HepG2 (cell line): ENCODE data around the gene TOX2. TPM values are rescaled to one million over a fixed set of nuclear protein-coding genes. Genes with fewer than 3 reads are reported as not detected.

Experiments
- ATAC-seq: fragments of 200-7000 bp; cut with Tn5 transposase; 3 replicates; pipeline ENCODE4 v1.9.1; 2020; ENCODE audit warnings: mild to moderate bottlenecking, moderate library complexity
- BruUV-seq: library from RNA; stranded (reverse); fragments of 400-500 nt; replicated peaks from 2 replicates; lab custom pipeline; 2021; lab: Mats Ljungman, UMichigan
- CTCF ChIA-PET: fragments of 300-600 bp; formaldehyde crosslinking; extraction: SDS; loops from one replicate; lab custom pipeline; 2021; ENCODE audit warnings: low total read pairs, inconsistent platforms, low intra/inter-chr PET ratio; lab: Yijun Ruan, JAX
- POLR2A ChIA-PET: fragments of 350-600 bp; sonication (Branson Sonifier 250); formaldehyde crosslinking; loops from one replicate; lab custom pipeline; 2020; ENCODE audit warnings: antibody characterized with exemption, inconsistent platforms; lab: Yijun Ruan, JAX
- DNase-seq: peaks from one replicate; pipeline ENCODE4 v3.0.0-alpha.2; 2015; ENCODE audit warnings: low spot score
- FAIRE-seq: peaks from 3 replicates; lab custom pipeline; 2011; peaks lifted over from hg19 to GRCh38; lab: Jason Lieb, UNC
- H2AFZ ChIP-seq: one replicate; pipeline ENCODE4 v1.6.1; 2011; ENCODE audit warnings: low read length, inconsistent platforms
- H3K27ac ChIP-seq: fragments of 300-600 bp; 3 replicates; pipeline ENCODE4 v1.8.0; 2011; ENCODE audit warnings: mixed run types, mild to moderate bottlenecking, mixed read lengths, low read length, inconsistent platforms; ENCODE audit not compliant: insufficient read depth; ENCODE audit errors: extremely low read length
- H3K27me3 ChIP-seq, 2 experiments: fragments of 200-600 bp in 1 of 2; 2 replicates in 1 of 2; 3 replicates in 1 of 2; pipeline versions ENCODE4 v1.6.0 to v1.8.0; 2011; ENCODE audit warnings: low read length in 2 of 2, mild to moderate bottlenecking in 2 of 2, moderate library complexity in 2 of 2, inconsistent platforms in 1 of 2; ENCODE audit not compliant: insufficient read depth in 2 of 2, control insufficient read depth in 1 of 2
- H3K36me3 ChIP-seq, 2 experiments: fragments of 200-600 bp in 1 of 2; replicated peaks in 1 of 2; 2 replicates in 1 of 2; 3 replicates in 1 of 2; pipeline versions ENCODE4 v1.5.1 to v1.8.0; 2011; ENCODE audit warnings: low read length in 2 of 2, inconsistent platforms in 1 of 2; ENCODE audit not compliant: insufficient read depth in 2 of 2, control insufficient read depth in 1 of 2
- H3K4me1 ChIP-seq: 2 replicates; pipeline ENCODE4 v1.5.1; 2012; ENCODE audit warnings: low read length, inconsistent platforms; ENCODE audit not compliant: insufficient read depth
- H3K4me2 ChIP-seq: 2 replicates; pipeline ENCODE4 v1.6.0; 2011; ENCODE audit warnings: low read depth, low read length, inconsistent platforms
- H3K4me3 ChIP-seq, 3 experiments: fragments of 200-600 bp in 1 of 3; sonication (generic), shearing (Covaris generic) in 1 of 3; replicated peaks in 1 of 3; 2 replicates each; pipeline ENCODE4 v1.5.1; 2011 to 2016; ENCODE audit warnings: low read length in 3 of 3, inconsistent platforms in 2 of 3, low read depth in 2 of 3, mild to moderate bottlenecking in 2 of 3, control low read depth in 1 of 3, mixed read lengths in 1 of 3; ENCODE audit not compliant: insufficient read depth in 1 of 3
- H3K79me2 ChIP-seq: one replicate; pipeline ENCODE4 v1.6.1; 2011; ENCODE audit warnings: low read length, inconsistent platforms; ENCODE audit not compliant: insufficient read depth
- H3K9ac ChIP-seq: 2 replicates; pipeline ENCODE4 v1.6.0; 2011; ENCODE audit warnings: mild to moderate bottlenecking, low read depth, low read length, inconsistent platforms; ENCODE audit not compliant: insufficient read depth
- H3K9me3 ChIP-seq: 2 replicates; pipeline ENCODE4 v1.5.1; 2012; ENCODE audit warnings: mild to moderate bottlenecking, low read length
- H4K20me1 ChIP-seq: 2 replicates; pipeline ENCODE4 v1.6.0; 2011; ENCODE audit warnings: inconsistent platforms, mild to moderate bottlenecking, low read length, moderate library complexity; ENCODE audit not compliant: insufficient read depth
- MAFK ChIP-seq, 2 experiments: IDR thresholded peaks in 1 of 2; conservative IDR thresholded peaks in 1 of 2; 2 replicates each; pipeline ENCODE4 v1.6.1; 2011; ENCODE audit warnings: improper control_type of control experiment in 2 of 2, low read length in 2 of 2
- NFIB ChIP-seq: sonication (generic); formaldehyde crosslinking; IDR thresholded peaks from 2 replicates; pipeline ENCODE4 v1.9.0; 2021; ENCODE audit warnings: missing genetic modification reagents, mild to moderate bottlenecking, borderline replicate concordance
- RBM22 ChIP-seq: fragments of 200-400 bp; formaldehyde crosslinking; optimal IDR thresholded peaks from 2 replicates; pipeline ENCODE3; 2017; ENCODE audit warnings: mild to moderate bottlenecking, low read length, moderate library complexity
- ZNF124 ChIP-seq: sonication (generic); formaldehyde crosslinking; IDR thresholded peaks from 2 replicates; pipeline ENCODE4 v1.4.0; 2020; ENCODE audit warnings: missing genetic modification reagents
- ZNF703 ChIP-seq: sonication (generic); formaldehyde crosslinking; IDR thresholded peaks from 2 replicates; pipeline ENCODE4 v1.5.1; 2020; ENCODE audit warnings: missing genetic modification reagents, mild to moderate bottlenecking, moderate library complexity, borderline replicate concordance
- ZNF713 ChIP-seq: sonication (generic); formaldehyde crosslinking; IDR thresholded peaks from 2 replicates; pipeline ENCODE4 v1.4.0; 2020; ENCODE audit warnings: mild to moderate bottlenecking, missing genetic modification reagents
- ZNF781 ChIP-seq: sonication (generic); formaldehyde crosslinking; IDR thresholded peaks from 2 replicates; pipeline ENCODE4 v1.5.1; 2020; ENCODE audit warnings: borderline replicate concordance, mild to moderate bottlenecking, missing genetic modification reagents; ENCODE audit errors: not compliant biosample characterization
- ZNF782 ChIP-seq: sonication (generic); formaldehyde crosslinking; IDR thresholded peaks from 2 replicates; pipeline ENCODE4 v1.4.0; 2020; ENCODE audit warnings: missing genetic modification reagents, mild to moderate bottlenecking, borderline replicate concordance
- WGBS: methylation state at CpG from one replicate; pipeline ENCODE4 v1.1.6; 2017; ENCODE audit warnings: low lambda C conversion rate; 5-methylcytosine and 5-hydroxymethylcytosine counted together
- in situ Hi-C: cut with HindIII; loops from 2 replicates; pipeline ENCODE4 v1.10.0; 2017; ENCODE audit warnings: low pct_unique_long_range_greater_than_20kb; ENCODE audit not compliant: extremely low pct_ligation_motif_present
- intact Hi-C: fragments of 100-400 bp; cut with micrococcal nuclease; formaldehyde crosslinking; loops from one replicate; pipeline ENCODE4 v1.10.0; 2022; ENCODE audit not compliant: unreplicated experiment
- polyA plus RNA-seq, 8 experiments: library from polyadenylated mRNA; depleted of rRNA in 3 of 8; stranded (reverse) in 7 of 8; unstranded in 1 of 8; fragments of >200 nt; fragmentation: Illumina TruSeq in 4 of 8; extraction: Trizol in 4 of 8; gene quantifications; 2 replicates each; pipeline versions ENCODE4 v1.2.1 to v1.2.3, GENCODE V29; 2011 to 2016; ENCODE audit warnings: low read depth in 4 of 8, missing spikeins in 1 of 8, mixed read lengths in 1 of 8; ENCODE audit not compliant: insufficient read depth in 1 of 8
- total RNA-seq, 5 experiments: library from RNA; depleted of rRNA; stranded (reverse); fragments of >200 nt; fragmentation: Illumina TruSeq; extraction: Trizol; gene quantifications; 2 replicates each; pipeline ENCODE4 v1.2.3, GENCODE V29; 2016; ENCODE audit warnings: low read depth in 1 of 5
- TF ChIP-seq, protein P1 (sequence below): sonication (generic); formaldehyde crosslinking; IDR thresholded peaks from 2 replicates; pipeline ENCODE4 v1.8.1; 2023; ENCODE audit warnings: mild to moderate bottlenecking, missing genetic modification reagents
- TF ChIP-seq, protein P2 (sequence below): IDR thresholded peaks from 2 replicates; pipeline ENCODE4 v1.6.1; 2016; ENCODE audit warnings: mild to moderate bottlenecking, missing biosample characterization, missing genetic modification reagents
- TF ChIP-seq, protein P3 (sequence below): sonication (generic); formaldehyde crosslinking; IDR thresholded peaks from 2 replicates; pipeline ENCODE4; 2020; ENCODE audit warnings: missing genetic modification reagents, mild to moderate bottlenecking, borderline replicate concordance
- TF ChIP-seq, protein P4 (sequence below): sonication (generic); formaldehyde crosslinking; IDR thresholded peaks from 2 replicates; pipeline ENCODE4 v1.5.1; 2020; ENCODE audit warnings: missing genetic modification reagents, mild to moderate bottlenecking, borderline replicate concordance

Gene TOX2
- total and polyA plus RNA-seq, 2 of the 13 experiments (the other 11 are each of a cell fraction or from before 2014, with no cell fraction given): not detected

DNA sequence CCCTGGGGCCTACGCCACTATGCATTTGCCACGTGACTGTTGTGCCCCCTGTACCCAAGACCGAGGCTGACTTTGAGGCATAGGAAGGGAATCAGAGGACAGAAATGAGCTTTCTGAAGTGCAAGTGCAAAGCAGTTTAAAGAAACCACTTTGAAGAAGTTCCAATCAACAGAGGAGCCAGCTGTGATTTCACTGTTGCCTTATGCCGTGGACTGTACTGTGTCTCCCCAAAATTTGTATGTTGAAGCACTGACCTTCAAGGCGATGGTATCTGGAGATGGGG lies 161.2 kb downstream of the TOX2 start (continued):
- TF ChIP-seq, protein P1, sequence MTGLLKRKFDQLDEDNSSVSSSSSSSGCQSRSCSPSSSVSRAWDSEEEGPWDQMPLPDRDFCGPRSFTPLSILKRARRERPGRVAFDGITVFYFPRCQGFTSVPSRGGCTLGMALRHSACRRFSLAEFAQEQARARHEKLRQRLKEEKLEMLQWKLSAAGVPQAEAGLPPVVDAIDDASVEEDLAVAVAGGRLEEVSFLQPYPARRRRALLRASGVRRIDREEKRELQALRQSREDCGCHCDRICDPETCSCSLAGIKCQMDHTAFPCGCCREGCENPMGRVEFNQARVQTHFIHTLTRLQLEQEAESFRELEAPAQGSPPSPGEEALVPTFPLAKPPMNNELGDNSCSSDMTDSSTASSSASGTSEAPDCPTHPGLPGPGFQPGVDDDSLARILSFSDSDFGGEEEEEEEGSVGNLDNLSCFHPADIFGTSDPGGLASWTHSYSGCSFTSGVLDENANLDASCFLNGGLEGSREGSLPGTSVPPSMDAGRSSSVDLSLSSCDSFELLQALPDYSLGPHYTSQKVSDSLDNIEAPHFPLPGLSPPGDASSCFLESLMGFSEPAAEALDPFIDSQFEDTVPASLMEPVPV (CRISPR knock-in tag): no peak

DNA sequence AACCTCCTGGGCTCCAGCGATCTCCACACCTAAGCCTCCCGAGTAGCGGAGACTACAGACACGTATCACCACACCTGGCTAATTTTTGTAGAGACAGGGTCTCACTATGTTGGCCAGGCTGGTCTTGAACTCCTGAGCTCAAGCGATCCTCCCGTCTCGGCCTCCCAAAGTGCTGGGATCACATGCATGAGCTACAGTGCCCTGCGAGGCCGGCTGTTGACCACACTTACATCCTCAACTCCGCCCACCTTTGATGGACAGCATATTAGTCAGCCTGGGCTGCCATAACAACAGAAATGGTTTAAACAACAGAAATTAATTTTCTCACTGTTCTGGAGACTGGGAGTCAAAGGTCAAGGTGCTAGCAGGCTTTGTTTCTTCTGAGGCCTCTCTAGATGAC lies 164.6 kb downstream of the TOX2 start:
- 22% methylated on average over 10 of the region's 10 CpGs for WGBS
- Histone ChIP-seq H3K4me3 (no peak overlapping the region), H3K9me3 (no peaks in the 10 kb centered on the region), H4K20me1 (no peaks in the 10 kb centered on the region), H2AFZ (no peak overlapping the region), H3K27ac (no peak overlapping the region), H3K36me3 (no peaks in the 10 kb centered on the region), H3K27me3 (peaks cover 10 to 54% of the 10 kb centered on the region in 2 experiments; a peak in 4 of 5 replicates), H3K4me2 (no peak overlapping the region)
- no TSS peak for BruUV-seq
- CTCF ChIA-PET: interaction anchor here (1.2 to 3.6 kb wide), 3 partner anchors 23 to 387 kb away, joined by 5 to 74 read pairs (median 57); no protein-coding TSS in a partner anchor
- FAIRE-seq: no peak
- intact Hi-C loops: no loop called here
- TF ChIP-seq ZNF713 (no peak), MAFK (conservative IDR thresholded peaks at IDR 0.05 in 1 of 2, IDR thresholded peaks at IDR 0.05 in 1 of 2; ENCODE audit: low read length in 2 of 2) (no peak), NFIB (no peak), ZNF782 (no peak), ZNF781 (CRISPR knock-in tag) (no peak), ZNF124 (CRISPR knock-in tag) (no peak), RBM22 (no peak), ZNF703 (no peak)
- TF ChIP-seq, protein P2, sequence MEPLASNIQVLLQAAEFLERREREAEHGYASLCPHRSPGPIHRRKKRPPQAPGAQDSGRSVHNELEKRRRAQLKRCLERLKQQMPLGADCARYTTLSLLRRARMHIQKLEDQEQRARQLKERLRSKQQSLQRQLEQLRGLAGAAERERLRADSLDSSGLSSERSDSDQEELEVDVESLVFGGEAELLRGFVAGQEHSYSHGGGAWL (CRISPR knock-in tag): no peak
- TF ChIP-seq, protein P3, sequence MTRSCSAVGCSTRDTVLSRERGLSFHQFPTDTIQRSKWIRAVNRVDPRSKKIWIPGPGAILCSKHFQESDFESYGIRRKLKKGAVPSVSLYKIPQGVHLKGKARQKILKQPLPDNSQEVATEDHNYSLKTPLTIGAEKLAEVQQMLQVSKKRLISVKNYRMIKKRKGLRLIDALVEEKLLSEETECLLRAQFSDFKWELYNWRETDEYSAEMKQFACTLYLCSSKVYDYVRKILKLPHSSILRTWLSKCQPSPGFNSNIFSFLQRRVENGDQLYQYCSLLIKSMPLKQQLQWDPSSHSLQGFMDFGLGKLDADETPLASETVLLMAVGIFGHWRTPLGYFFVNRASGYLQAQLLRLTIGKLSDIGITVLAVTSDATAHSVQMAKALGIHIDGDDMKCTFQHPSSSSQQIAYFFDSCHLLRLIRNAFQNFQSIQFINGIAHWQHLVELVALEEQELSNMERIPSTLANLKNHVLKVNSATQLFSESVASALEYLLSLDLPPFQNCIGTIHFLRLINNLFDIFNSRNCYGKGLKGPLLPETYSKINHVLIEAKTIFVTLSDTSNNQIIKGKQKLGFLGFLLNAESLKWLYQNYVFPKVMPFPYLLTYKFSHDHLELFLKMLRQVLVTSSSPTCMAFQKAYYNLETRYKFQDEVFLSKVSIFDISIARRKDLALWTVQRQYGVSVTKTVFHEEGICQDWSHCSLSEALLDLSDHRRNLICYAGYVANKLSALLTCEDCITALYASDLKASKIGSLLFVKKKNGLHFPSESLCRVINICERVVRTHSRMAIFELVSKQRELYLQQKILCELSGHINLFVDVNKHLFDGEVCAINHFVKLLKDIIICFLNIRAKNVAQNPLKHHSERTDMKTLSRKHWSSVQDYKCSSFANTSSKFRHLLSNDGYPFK (CRISPR knock-in tag): no peak
- TF ChIP-seq, protein P4, sequence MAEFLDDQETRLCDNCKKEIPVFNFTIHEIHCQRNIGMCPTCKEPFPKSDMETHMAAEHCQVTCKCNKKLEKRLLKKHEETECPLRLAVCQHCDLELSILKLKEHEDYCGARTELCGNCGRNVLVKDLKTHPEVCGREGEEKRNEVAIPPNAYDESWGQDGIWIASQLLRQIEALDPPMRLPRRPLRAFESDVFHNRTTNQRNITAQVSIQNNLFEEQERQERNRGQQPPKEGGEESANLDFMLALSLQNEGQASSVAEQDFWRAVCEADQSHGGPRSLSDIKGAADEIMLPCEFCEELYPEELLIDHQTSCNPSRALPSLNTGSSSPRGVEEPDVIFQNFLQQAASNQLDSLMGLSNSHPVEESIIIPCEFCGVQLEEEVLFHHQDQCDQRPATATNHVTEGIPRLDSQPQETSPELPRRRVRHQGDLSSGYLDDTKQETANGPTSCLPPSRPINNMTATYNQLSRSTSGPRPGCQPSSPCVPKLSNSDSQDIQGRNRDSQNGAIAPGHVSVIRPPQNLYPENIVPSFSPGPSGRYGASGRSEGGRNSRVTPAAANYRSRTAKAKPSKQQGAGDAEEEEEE: no peak
- TF ChIP-seq, all 625 proteins: peak for 0
- no peaks in the 10 kb centered on the region for H3K4me1 ChIP-seq
- no peaks in the 10 kb centered on the region for H3K79me2 ChIP-seq
- H3K9ac ChIP-seq: no peak overlapping the region
- ATAC-seq: no peak
- in situ Hi-C loops: no loop called here
- POLR2A ChIA-PET: no interaction called here
- no peak for DNase-seq
